HG03575 (cell line): ENCODE data around the gene CDH9.

Source experiments
- ATAC-seq: cut with Tn5 transposase; IDR thresholded peaks from one replicate; pipeline ENCODE4 v1.9.1; 2021; ENCODE audit not compliant: unreplicated experiment, insufficient number of reproducible peaks, low FRiP score; ENCODE audit errors: extremely low read depth

The CDH9 gene

DNA sequence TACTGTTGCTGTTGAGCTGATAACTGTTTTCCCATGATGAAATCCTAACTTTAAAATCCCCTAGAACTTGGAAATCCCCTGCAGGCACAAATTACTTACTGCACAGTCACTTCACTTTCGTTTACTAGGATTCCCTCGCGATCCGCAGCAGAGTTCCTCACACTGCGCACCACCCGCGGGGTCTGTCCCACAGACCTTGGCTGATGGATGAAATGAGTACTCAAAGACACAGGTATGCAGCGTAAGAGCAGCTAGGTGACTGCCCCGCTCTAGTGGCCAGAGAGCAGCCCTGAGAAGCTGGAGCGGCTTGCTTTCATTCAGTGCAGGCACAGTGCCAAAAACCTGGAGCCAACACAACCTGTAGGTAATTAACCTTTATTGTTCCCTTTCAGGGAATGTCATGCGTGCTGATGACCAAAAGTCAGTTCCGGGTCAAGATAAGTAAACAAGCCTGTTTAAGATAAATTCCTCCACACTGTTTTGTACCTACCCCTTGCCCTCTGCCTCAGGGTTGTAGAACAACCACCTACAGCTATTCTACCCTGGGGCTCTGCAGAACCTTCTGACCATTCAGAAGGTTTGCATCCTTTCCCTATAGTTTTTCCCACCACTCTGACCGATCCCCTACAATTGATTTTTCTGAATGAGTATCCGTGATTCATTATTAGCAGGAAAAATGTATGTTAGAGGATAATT lies 191.2 kb downstream of the CDH9 start:
- no peak for ATAC-seq

DNA sequence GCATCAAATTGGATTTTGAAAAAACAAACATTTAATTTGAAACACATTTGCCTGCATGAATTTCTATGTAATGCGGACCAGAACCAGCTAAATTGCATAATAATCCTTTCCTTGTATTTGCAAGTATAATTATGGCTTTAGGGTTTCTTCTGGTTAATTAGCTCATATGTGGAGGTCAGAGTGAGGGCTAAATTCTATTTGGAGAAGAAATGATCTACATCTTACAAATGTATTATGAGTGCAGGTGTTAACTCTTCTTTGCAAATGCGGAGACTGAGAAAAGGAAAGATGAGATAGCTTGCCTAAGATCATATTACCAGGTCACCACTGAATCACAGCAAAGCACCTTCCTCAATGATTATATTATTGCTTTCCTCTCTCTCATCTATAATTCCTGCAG lies 194.7 kb downstream of the CDH9 start:
- no peak for ATAC-seq

DNA sequence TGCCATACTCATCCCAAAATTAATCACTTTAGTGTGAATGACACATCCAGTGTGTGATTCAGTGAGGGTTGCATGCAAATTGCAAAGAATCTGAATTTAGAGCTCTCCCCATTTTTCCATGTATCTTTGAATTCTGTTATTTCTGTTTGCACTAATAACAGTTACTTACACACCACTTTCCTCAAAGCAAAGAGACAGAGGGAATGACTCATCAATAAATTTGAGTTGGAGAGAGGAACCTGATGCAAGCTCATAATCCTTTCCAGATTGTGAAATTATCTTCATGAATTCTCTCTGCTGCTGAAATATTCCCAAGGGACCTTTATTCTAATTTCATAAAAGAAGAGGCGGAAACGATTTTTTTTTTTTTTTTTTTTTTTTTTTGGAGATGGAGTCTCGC lies 204.8 kb downstream of the CDH9 start:
- no peak for ATAC-seq
